PFSK-1 (cell line): ENCODE results near the gene ERI3.

ENCODE experiments used
- POLR2AphosphoS5 ChIP-seq: IDR thresholded peaks from 2 replicates; pipeline ENCODE4 v1.6.1; 2012; ENCODE audit warnings: low read depth, mild to moderate bottlenecking, control low read depth, low read length, moderate library complexity
- SIN3A ChIP-seq: IDR thresholded peaks from 2 replicates; pipeline ENCODE4 v1.6.1; 2012; ENCODE audit warnings: mild to moderate bottlenecking, low read length, moderate library complexity, borderline replicate concordance; ENCODE audit not compliant: insufficient read depth
- TAF1 ChIP-seq: IDR thresholded peaks from 2 replicates; pipeline ENCODE4 v1.6.1; 2012; ENCODE audit warnings: low read length, control low read depth, borderline replicate concordance; ENCODE audit not compliant: insufficient read depth

DNA sequence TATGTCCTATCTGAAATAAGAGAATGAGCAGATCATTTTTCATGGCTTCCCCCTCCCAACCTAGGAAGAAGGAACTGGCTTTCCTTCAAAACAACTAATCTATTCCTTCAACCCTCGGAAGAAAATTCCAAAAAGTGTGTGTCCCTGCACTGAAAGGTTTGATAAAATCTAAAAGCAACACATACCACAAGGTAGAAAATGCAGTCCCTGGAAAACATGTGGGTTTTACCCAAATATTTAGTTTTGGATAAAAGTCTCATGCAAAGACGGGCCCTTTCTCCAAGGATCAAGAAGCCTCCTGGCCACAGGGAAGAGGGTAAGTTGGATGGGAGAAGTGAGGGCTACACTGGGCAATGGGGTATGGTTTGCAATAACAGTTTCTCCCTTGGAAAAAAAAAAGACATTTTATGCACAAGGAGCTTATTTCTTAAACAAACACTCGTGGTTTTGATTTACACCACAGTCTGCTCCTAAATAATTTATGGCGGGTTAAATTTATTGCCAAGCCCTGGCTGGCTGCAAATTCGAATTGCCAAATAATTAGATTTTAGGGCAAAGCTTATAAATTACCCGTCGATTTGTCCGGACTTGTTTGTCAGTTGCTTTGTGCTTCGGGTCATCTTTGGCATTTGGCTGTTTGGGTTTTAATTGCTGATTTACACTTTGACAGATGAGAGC, 28.9 kb downstream of the ERI3 start:
- no peak for TF ChIP-seq POLR2AphosphoS5
- no peak for TF ChIP-seq SIN3A
- TF ChIP-seq TAF1 = no peak
